NCI-H345 (cell line): ENCODE results near the gene SERPINI1.
"Not testable (repeated sequence)": the region's sequence is repeated elsewhere in the genome, so short reads cannot be mapped to it uniquely, and the experiment has no call there.

Source experiments
- DNase-seq: peaks from one replicate; lab custom pipeline; 2025; lab: John Stamatoyannopoulos, UW

SERPINI1 gene

GRCh38 chr3:167787440-167787839 is 51.9 kb downstream of the SERPINI1 start:
- no peak for DNase-seq

DNA sequence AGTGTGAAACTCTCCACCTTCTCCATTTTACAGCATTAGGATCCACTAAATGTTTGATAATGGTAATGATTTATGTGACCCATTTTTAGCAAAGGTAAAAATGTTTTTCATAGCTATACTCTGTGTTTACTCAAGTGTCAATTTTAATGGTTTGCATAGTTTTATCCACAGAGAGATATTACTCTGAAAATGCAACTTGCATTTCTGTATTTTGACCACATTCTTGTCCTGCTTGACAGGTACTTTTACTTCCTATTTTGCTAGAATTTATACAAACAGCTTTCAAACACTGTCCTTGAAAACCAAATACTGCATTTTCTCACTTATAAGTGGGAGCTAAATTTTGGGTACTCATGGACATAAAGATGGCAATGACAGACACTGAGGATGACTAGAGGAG is 62.9 kb downstream of the SERPINI1 start:
- DNase-seq = no peak

DNA sequence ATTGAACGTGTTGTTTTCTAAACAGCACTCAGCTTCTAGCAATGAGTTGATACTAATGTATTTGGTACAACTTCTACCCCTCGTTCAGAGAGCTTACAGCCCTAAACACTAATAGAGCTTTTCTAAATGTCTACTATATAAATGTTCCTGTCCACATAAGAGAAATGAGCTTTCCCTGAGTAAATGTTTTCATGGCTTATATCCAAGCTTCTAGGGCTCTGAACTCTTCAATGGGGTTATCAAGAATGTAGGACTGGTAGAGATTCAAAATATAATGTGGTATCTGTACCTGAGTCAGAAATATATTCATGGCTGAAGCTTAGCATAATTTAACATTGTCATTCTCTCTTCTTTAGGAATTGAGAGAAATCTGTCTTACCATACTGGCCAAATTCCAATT is 73.4 kb downstream of the SERPINI1 start:
- DNase-seq = no peak

- no peak for DNase-seq
Measured at GRCh38 chr3:167810236-167810635, 74.7 kb downstream of the SERPINI1 start.

- DNase-seq = no peak
Measured at GRCh38 chr3:167811031-167811430, 75.5 kb downstream of the SERPINI1 start.

DNA sequence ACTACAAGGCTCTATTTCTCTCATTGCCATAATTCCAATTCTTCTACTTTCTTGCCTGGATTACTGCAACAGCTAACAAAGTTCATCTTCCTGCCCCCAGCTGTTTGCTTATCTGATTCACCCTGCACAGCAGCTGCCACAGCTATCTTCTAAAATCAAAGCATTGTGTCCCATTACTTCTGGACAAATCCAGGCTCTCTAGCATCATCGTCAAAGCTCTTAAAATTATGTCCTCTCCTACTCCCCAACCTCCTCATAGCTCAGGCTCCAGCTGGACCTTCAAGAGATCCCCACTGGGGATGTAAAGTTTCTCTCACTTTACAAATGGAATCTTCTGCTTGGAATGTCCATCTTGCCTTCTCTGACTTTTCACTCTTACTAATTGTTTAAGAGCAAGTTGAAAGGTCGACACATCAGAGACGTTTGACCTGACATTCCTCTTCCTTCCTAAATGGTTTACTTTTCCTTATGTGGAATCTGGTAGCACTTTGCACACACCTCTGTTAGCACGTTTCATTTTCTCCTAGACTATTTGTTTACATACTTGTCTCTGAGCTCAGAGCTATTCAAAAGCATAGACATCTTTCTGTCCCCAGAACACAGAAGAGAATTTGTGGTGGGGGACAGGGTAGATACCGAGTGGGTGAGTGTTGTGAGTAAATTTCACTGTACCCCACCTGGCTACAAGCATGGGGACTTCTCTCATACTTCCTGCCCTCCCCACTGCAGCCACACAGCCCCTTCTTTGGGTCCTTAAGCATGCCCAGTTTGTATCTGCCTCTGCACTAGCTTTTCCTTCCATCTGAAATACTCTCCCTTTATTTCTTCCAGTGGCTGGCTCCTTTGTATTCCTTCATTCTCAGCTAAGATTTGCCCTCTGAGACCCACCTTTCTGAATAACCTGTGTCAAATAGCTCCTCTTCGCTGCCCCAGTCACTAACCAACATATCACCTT is 77.9 kb downstream of the SERPINI1 start:
- DNase-seq = no peak

DNA sequence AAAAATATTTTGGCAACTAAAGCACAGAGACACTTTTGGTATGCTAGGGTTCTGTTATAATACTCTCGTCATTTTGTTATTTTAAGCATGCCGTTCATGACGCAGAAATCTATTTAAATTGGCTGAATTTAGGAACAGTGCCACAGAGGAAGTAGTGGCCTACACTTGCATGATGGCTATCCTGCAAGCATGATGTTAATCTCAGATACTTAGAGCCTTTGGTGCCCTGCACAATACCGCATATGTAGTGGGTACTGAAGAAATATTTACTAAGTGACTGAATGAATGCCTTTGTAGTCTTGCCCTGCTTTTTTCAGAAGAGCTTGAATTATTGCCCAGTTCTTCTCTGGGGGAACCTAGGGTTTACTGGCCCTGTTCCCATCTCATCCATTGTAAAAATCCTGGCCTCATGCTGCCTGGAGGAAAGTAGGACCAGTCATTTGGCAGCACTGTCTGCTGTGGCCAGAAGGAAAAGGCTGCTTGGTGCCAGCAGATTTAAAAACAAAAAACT is 79.0 kb downstream of the SERPINI1 start:
- peak; percentile 42 for DNase-seq

- DNase-seq = no peak
Measured at GRCh38 chr3:167816953-167817352, 81.4 kb downstream of the SERPINI1 start.

DNA sequence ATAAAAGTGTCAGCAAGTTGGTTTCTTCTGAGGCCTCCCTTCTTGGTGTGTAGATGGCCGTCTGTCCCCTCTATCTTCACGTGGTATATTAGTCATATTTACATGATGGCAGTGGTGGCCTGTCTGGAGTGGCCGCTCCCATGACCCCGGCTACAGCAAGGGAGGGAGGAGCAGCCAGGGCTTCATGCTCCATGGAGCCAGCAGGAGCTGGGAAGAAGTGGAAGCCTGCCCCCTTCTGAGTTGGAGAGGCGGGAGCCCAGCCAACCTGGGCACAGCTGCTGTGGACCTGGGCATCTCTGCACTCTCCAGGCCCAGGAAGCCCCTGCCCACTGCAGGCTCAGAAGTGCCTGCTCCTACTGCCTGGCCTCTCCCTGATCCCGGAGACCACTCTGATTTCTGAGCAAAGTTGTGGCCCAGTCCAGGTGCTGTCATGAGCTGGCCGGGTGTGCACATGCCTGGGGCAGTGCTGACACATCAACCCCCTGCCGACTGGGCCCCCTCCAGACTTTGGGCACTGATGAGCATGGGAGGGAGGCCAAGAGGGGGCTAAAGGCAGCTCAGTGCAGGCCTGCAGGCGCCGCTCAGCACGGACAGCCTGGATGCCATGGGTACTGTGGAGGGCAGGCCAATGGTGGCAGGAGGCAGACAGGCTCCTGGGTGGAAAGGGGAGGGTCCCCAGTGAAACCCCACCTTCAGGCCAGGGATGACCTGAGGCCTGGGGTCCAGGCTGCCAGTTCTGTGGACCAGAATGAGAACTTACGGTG is 84.8 kb downstream of the SERPINI1 start:
- no peak for DNase-seq

- no peak for DNase-seq
Measured at GRCh38 chr3:167821248-167821805, 85.8 kb downstream of the SERPINI1 start.

- no peak for DNase-seq
Measured at GRCh38 chr3:167823738-167824137, 88.2 kb downstream of the SERPINI1 start.

GRCh38 chr3:167827588-167827987 is 92.1 kb downstream of the SERPINI1 start:
- DNase-seq = not testable (repeated sequence)

DNA sequence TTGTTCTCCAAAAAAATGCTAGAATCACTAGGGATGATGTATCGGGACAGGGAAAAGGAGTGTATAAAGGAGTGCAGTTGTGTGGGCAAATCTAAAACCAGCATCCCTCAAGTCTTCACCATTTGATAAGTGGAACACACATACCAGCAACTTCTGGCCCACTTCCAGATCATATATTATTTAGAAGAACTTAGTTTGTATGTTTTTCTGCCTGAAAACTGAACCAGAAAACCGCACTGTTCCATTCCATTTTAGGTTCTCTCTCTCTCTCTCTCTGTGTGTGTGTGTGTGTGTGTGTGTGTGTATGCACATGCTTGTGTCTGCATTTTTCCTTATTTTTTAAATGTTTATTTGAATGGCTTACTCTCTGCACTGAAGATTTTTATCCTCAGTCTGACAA is 93.5 kb downstream of the SERPINI1 start:
- no peak for DNase-seq

DNA sequence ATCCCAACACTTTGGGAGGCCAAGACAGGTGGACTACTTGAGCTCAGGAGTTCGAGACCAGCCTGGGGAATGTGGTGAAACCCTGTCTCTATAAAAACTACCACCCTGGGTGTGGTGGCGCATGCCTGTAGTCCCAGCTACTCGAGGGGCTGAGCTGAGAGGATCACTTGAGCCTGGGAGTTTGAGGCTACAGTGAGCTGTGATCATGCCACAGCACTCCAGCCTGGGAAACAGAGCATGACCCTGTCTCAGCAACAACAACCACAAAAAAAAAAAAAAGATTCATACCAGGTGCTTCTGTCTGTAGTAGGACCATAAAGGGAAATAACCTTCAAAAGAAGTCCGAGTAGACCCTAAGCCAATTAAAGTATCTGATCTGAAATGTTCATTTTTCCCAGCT is 94.5 kb downstream of the SERPINI1 start:
- no peak for DNase-seq

GRCh38 chr3:167835359-167835758 is 99.8 kb downstream of the SERPINI1 start:
- no peak for DNase-seq

DNA sequence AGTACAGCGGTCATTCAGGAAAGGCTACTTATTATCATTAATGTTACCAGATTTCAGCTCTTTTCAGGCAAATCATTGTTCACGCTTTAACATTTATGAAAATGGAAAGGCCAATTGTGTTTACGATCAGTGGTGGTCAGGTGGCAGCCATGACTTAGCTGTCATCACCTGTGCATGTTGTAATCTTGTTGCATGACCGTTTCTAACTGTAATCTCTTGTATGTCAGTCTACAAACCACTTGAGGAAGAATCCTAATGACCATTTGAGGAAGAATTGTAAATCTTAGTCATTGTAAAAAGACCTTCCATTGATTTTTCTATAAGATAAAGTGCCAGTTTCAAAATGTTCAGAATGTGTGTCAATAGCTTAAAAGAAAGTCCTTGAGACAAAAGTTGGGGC is 100.4 kb downstream of the SERPINI1 start:
- no peak for DNase-seq

DNA sequence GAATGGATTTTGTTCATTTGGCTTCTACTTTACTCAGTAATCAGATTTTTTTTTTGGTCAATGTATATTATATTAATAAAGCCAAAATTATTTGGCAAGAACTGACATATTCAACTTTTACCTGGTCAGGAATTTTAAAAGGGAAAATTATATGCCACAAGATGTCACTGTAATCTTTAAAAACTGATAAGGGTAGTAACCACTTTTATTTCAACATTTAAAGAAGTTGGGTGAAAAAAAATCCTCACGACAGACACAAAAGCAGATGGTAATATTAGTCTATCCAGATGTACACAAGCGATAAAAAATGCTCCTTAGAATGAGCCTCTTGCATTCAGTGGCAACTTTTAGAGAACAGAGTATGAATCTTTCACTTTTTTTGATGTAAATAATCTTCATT is 101.9 kb downstream of the SERPINI1 start:
- no peak for DNase-seq

GRCh38 chr3:167839460-167840134 is 104.1 kb downstream of the SERPINI1 start:
- DNase-seq = no peak

DNA sequence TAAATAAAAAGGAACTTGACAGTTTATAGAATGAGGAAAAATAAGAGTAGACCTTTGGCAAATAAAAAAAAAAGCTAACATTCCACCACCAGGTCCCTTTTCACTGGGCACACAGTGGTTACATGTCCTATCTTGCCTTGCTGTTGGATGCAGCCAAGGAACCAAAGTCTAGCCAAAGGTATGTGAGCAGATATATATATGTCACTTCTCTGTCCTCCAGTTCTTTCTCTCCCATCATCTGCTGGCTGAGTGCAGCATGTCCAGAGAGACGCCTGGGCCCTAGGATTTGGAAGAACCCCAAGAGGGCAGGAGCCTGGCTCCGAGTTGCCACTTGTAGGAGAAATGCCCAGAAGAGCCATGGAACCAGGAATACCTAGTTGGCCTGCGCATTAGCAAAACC is 104.7 kb downstream of the SERPINI1 start:
- DNase-seq = no peak

DNA sequence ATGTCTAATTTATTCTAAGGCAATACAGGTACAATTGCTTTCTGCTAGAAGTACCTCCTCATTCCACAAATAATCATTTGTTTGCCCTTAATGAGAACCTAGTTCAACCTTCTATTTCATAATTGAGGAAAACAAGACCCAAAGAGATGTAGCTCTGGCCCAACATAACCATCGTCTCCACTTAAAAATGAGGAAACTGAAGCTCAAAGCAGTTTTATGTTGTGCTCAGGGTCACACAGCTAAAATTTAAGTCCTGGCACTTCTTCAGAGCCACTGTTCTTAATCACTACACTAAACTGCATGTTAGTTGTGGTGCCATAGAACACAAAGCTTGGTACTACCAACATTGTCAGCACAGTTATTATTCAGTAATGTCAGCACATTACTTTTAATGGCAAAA is 108.0 kb downstream of the SERPINI1 start:
- DNase-seq = no peak

DNA sequence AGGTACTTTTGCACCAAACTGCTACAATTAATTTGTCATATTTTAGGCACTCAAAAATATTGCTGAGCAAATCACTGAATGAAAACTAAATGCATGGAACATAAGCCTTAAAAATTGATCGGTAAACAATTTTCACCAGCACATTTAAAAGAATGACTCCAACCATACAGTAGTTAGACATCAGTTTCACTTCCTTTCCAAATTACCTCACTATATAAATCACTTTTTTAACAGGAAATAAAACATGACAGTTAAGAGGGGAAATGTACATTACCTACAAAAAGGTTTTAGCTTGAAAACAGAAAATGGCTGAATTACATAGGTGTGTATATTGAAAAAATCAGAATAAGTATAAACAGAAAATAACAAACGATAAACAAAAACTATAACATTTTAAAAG is 108.4 kb downstream of the SERPINI1 start:
- DNase-seq = no peak

DNA sequence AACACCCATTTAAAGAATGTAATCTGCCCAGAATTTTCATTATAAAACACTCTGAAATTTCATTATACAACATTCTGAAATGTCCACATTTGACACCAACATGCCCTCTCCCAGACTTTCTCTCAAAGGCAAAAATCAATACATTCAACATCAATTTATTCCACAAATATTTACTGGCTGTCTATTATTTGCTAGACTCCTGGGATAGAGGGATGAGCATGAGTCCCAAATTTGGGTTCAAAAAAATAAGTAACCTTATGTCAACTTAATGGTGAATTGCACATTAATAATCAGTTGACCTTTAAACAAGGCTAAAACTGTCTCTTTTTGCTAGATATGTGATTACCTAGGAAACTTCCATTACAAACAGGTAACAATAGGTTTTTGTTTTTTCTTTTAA is 109.0 kb downstream of the SERPINI1 start:
- DNase-seq = no peak
